NCI-H2107 (cell line): ENCODE measurements around the gene ZNF253.
"Not testable (repeated sequence)": the region's sequence is repeated elsewhere in the genome, so short reads cannot be mapped to it uniquely, and the experiment has no call there.

ENCODE experiments used
- DNase-seq: peaks from one replicate; lab custom pipeline; 2025; lab: John Stamatoyannopoulos, UW

ZNF253 gene

DNA sequence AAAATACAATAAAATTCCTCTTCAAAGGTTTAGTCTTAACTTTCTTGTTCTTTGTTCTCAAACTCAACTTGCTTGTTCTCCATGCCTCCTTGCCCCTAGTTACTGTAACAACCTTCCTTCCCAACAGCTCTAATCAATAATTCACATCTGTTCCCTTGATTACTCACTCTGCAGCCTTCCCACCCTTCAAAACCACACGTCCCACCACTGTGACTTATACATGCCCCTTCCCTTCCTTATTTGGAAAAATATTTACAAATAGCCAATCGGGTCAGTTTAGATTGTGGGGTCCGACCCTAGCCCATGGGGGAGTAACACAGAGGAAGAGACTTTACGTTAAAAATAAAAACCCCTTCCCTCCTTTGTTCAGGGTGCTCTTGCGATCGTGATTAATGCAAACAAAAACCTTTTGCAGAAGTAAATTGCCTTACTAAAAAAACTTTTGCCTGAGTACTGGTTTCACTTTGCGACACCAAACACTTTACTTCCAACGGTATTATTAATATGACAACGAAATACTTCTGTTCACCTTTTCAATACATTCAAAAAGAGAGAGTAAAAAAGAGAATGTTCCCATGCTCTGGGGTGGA lies 34.6 kb downstream of the ZNF253 start:
- no peak for DNase-seq

DNA sequence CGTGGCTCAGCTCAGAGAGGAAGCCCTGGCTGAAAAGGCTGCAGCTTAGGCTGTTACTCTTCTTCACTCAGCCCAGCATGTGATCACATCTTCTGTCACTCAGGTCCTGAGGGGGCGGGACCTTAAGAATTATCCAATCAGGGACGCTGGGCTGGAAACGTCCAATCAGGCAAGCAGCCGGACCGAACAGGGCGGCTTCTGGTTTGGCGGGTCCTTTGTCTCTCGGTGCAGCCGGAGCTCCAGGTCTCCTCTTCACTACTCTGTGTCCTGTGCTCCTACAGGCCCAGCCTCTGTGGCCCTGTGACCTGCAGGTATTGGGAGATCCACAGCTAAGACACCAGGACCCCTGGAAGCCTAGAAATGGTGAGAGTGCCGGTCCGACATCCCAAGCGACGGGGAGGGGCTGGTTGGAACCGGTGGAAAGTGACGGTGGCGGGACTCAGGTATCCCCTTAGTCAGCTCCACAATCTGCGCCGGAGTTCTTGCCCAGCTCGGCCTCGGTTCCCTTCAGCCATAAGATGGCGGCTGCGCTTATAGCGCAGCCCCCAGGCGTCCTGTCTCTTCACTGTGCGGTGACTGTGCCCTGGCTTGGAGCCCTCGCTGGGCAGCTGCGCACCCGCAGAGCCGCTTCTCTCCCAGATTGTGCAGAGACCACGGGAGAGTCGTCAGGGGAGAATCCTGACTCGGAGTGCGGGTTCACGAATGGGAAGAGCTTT lies 35.2 kb downstream of the ZNF253 start, which contains the start of gene ZNF93:
Gene ZNF93 (plus strand): TSS at position 218 of the 716 bp plus-strand sequence. CDS start 143 bp downstream, at position 361.
- DNase-seq = peak; percentile 92

DNA sequence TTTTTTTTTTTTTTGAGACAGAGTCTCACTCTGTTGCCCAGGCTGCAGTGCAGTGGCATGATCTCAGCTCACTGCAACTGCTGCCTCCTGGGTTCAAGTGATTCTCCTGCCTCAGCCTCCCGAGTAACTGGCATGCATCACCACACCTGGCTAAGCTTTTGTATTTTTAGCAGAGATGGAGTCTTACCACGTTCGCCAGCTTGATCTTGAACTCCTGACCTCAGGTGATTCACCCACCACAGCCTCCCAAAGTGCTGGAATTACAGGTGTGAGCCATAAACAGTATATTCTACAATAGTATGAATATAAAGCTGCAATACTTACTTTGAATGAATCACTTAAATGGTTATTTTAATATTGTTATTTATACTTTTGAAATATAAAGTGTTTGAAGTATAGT lies 41.9 kb downstream of the ZNF253 start:
- DNase-seq = not testable (repeated sequence)

DNA sequence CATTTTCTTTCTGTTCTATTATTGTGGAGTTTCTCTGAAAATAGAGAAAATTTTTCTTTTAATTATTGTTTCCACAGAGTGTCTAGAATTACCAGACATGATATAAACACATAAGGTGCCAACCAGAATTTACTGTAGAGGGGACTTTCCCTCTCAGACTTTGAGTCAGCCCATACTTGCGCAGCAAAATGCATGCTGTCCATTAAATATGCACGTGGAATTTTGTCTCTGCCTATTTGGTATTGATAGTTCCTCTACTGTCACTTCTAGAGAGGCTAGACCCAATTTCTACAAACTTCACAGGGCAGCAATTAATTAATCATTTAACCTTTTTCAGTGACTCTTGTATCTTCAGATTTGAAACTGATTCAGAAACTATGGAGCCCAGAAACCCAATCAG lies 44.0 kb downstream of the ZNF253 start:
- DNase-seq = no peak

DNA sequence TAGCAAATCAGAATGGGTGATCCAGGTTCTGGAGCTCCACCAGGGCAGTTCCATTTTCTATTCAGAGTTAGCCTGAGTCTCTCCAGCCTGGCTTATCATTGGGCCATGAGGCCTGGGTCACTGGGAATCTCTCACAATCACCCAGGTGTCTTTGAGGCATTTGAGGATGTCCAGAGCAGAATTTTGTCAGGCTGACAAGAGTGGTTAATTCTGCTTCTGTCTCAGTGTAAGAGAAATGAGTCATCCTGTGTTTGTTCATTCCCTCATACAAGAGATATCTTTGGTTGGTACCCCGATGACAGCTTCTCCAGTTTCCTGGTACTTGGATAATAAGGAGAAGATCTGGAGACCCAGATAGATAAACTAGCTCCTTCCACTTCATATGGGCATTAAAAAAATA lies 45.5 kb downstream of the ZNF253 start:
- no peak for DNase-seq

DNA sequence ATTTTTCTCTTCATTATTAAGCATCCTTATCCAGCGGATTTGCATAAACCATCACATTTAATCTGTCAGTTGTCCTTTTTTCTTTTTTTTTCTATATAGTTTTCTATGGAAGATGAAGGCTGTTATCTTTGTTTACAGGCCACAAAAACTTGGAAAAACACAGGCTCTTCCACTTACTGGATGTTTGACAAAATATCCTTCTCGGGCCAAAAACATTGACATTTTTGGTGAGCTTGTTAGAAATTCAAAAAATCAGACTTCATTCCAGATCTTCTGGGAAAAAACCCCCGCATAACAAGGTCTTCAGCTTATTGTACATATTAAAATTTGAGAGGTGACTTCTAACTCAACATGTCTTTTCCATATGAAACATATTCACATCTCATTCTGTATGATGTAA lies 48.9 kb downstream of the ZNF253 start:
- no peak for DNase-seq

DNA sequence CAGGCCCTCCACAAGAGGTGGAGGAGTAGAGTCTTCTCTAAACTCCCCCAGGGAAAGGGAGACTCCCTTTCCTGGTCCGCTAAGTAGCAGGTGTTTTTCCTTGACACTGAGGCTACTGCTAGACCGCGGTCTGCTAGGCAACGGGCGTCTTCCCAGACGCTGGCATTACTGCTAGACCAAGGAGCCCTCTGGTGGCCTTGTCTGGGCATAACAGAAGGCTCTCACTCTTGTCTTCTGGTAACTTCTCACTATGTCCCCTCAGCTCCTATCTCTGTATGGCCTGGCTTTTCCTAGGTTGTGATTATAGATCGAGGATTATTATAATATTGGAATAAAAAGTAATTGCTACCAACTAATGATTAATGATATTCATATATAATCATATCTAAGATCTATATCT lies 64.7 kb downstream of the ZNF253 start:
- DNase-seq = not testable (repeated sequence)

DNA sequence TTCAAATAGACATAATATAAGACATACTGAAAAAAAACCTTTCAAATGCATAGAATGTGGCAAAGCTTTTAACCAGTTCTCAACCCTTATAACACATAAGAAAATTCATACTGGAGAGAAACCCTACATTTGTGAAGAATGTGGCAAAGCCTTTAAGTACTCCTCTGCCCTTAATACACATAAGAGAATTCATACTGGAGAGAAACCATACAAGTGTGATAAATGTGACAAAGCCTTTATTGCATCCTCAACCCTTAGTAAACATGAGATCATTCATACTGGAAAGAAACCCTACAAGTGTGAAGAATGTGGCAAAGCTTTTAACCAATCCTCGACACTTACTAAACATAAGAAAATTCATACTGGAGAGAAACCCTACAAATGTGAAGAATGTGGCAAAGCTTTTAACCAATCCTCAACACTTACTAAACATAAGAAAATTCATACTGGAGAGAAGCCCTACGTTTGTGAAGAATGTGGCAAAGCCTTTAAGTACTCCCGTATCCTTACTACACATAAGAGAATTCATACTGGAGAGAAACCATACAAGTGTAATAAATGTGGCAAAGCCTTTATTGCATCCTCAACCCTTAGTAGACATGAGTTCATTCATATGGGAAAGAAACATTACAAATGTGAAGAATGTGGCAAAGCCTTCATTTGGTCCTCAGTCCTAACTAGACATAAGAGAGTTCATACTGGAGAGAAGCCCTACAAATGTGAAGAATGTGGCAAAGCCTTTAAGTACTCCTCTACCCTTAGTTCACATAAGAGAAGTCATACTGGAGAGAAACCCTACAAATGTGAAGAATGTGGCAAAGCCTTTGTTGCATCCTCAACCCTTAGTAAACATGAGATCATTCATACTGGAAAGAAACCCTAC lies 68.0 kb downstream of the ZNF253 start:
- DNase-seq = not testable (repeated sequence)

DNA sequence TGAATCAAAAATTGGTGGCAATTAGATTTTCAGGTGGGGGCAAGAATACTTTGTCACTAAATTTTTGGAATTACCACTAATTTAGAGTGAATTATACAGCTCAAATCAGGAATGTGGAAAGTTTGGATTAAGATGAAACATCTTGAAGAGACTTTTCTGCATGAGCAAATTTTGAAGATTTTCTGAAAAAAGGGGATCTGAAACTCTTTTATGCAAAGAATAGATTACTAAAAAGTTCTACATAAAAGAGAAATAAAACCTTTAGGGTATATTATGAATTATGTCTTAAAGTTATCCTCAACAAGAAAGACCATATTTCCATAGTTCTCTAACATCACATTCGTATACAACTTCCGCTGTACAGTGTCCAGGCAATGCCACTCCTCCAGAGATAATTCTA lies 71.7 kb downstream of the ZNF253 start:
- no peak for DNase-seq

DNA sequence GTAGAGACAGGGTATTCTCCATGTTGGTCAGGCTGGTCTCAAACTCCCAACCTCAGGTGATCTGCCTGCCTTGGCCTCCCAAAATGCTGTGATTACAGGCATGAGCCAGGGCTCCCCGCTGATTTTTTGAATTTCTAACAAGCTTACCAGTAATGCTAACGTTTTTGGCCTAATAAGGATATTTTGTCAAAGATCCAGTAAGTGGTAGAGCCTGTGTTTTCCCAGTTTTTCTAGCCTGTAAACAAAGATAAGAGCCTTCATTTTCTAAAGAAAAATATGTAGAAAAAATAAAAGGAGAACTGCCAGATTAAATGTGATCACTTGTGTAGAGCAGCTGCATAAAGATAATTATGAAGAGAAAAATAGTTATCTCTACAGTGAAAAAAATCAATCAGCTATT lies 72.8 kb downstream of the ZNF253 start:
- no peak for DNase-seq

DNA sequence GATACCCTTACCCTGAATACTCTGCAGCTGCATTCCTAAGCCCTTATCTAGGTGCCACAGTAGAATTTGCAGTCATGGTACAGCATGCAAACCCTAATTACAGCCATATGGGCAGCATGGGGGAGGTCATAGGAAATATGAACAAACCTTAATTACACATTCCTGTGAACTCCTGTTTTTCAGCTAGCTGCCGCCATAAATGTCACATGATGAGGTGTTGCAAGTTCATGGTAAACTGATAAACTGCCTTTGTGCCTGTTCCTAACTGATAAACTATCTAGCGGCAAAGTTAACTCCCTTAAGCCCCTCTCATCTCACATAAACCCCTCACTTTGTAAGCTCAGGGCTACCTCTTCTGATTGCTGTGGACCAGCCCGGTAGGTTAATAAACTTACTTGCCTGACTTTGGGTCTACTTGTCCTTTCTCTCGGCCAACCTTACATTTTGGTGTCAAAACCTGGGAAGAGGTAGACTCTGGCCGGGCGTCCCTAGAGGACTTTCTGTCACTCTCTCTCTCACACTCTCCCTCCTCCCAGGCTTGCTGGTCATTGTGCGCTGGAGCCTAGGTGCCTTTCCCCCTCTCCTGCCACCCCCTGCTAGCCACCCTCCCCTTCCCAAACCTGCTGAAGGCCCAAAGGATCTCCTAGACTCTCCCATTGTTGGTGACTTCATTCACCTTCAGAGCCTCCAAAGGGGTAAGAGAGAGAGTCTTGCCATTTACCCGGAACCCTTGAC lies 78.3 kb downstream of the ZNF253 start:
- DNase-seq = no peak
